HepG2 (cell line): ENCODE results near the gene APPBP2. TPM values are rescaled to one million over a fixed set of nuclear protein-coding genes. Genes with fewer than 3 reads are reported as not detected.
A peak's percentile ranks its signal among the peaks of the same experiment; 100 is the strongest.

Experiments
- CEBPB ChIP-seq: IDR thresholded peaks from 2 replicates; pipeline ENCODE4 v1.6.1; 2011; ENCODE audit warnings: low read depth, low read length, improper control_type of control experiment, borderline replicate concordance
- ELF1 ChIP-seq: sonication (generic); formaldehyde crosslinking; IDR thresholded peaks from 2 replicates; pipeline ENCODE4 v1.4.0; 2020; ENCODE audit warnings: missing genetic modification reagents
- RBM39 ChIP-seq: fragments of 200-400 bp; formaldehyde crosslinking; IDR thresholded peaks from one replicate; pipeline ENCODE4 v1.6.1; 2018; ENCODE audit warnings: antibody characterized with exemption, mild to moderate bottlenecking, low read depth, low read length; ENCODE audit not compliant: poor library complexity, severe bottlenecking
- SRF ChIP-seq: IDR thresholded peaks from 2 replicates; pipeline ENCODE4 v1.6.1; 2011; ENCODE audit warnings: mild to moderate bottlenecking, low read depth, low read length, moderate library complexity
- YY1 ChIP-seq: IDR thresholded peaks from 2 replicates; pipeline ENCODE4 v1.6.1; 2011; ENCODE audit warnings: low read length, low read depth, moderate library complexity, mild to moderate bottlenecking; ENCODE audit not compliant: insufficient read depth, insufficient replicate concordance
- ZBTB2 ChIP-seq: sonication (generic); formaldehyde crosslinking; IDR thresholded peaks from 2 replicates; pipeline ENCODE4 v1.8.0; 2022; ENCODE audit warnings: low read depth, missing genetic modification reagents
- ZNF256 ChIP-seq: sonication (generic); formaldehyde crosslinking; conservative IDR thresholded peaks from 2 replicates; pipeline ENCODE4 v1.4.0; 2020; ENCODE audit warnings: missing genetic modification reagents
- ZNF296 ChIP-seq: sonication (generic); formaldehyde crosslinking; conservative IDR thresholded peaks from 2 replicates; pipeline ENCODE4 v1.5.0; 2020; ENCODE audit warnings: mild to moderate bottlenecking, missing genetic modification reagents
- ZNF609 ChIP-seq: sonication (generic); formaldehyde crosslinking; IDR thresholded peaks from 2 replicates; pipeline ENCODE4 v1.4.0; 2020; ENCODE audit warnings: mild to moderate bottlenecking, missing genetic modification reagents, borderline replicate concordance
- ZNF737 ChIP-seq: sonication (generic); formaldehyde crosslinking; IDR thresholded peaks from 2 replicates; pipeline ENCODE4 v1.5.0; 2020; ENCODE audit warnings: missing genetic modification reagents, mild to moderate bottlenecking, borderline replicate concordance
- ZNF746 ChIP-seq: sonication (generic); formaldehyde crosslinking; IDR thresholded peaks from 2 replicates; pipeline ENCODE4 v1.8.0; 2022; ENCODE audit warnings: mild to moderate bottlenecking, missing genetic modification reagents
- ZNF761 ChIP-seq: sonication (generic); formaldehyde crosslinking; conservative IDR thresholded peaks from 2 replicates; pipeline ENCODE4 v1.4.0; 2020; ENCODE audit warnings: mild to moderate bottlenecking, missing genetic modification reagents
- ZNF839 ChIP-seq: sonication (generic); formaldehyde crosslinking; IDR thresholded peaks from 2 replicates; pipeline ENCODE4 v1.4.0; 2020; ENCODE audit warnings: missing genetic modification reagents, mild to moderate bottlenecking, borderline replicate concordance
- ZSCAN22 ChIP-seq: sonication (generic); formaldehyde crosslinking; IDR thresholded peaks from 2 replicates; pipeline ENCODE4 v1.4.0; 2020; ENCODE audit warnings: mild to moderate bottlenecking, missing genetic modification reagents
- polyA plus RNA-seq, 8 experiments: library from polyadenylated mRNA; depleted of rRNA in 3 of 8; stranded (reverse) in 7 of 8; unstranded in 1 of 8; fragments of >200 nt; fragmentation: Illumina TruSeq in 4 of 8; extraction: Trizol in 4 of 8; gene quantifications; 2 replicates each; pipeline versions ENCODE4 v1.2.1 to v1.2.3, GENCODE V29; 2011 to 2016; ENCODE audit warnings: low read depth in 4 of 8, missing spikeins in 1 of 8, mixed read lengths in 1 of 8; ENCODE audit not compliant: insufficient read depth in 1 of 8
- total RNA-seq, 5 experiments: library from RNA; depleted of rRNA; stranded (reverse); fragments of >200 nt; fragmentation: Illumina TruSeq; extraction: Trizol; gene quantifications; 2 replicates each; pipeline ENCODE4 v1.2.3, GENCODE V29; 2016; ENCODE audit warnings: low read depth in 1 of 5
- TF ChIP-seq, protein P1 (sequence below): sonication (generic); IDR thresholded peaks from 2 replicates; pipeline ENCODE4 v1.6.1; 2016; ENCODE audit warnings: low read depth, borderline replicate concordance
- TF ChIP-seq, protein P2 (sequence below): sonication (generic); formaldehyde crosslinking; IDR thresholded peaks from 2 replicates; pipeline ENCODE4 v1.4.0; 2020; ENCODE audit warnings: missing genetic modification reagents, borderline replicate concordance

APPBP2 gene
- total and polyA plus RNA-seq, 2 of the 13 experiments (the other 11 are each of a cell fraction or from before 2014, with no cell fraction given), result 17.5 to 45.8 TPM

DNA sequence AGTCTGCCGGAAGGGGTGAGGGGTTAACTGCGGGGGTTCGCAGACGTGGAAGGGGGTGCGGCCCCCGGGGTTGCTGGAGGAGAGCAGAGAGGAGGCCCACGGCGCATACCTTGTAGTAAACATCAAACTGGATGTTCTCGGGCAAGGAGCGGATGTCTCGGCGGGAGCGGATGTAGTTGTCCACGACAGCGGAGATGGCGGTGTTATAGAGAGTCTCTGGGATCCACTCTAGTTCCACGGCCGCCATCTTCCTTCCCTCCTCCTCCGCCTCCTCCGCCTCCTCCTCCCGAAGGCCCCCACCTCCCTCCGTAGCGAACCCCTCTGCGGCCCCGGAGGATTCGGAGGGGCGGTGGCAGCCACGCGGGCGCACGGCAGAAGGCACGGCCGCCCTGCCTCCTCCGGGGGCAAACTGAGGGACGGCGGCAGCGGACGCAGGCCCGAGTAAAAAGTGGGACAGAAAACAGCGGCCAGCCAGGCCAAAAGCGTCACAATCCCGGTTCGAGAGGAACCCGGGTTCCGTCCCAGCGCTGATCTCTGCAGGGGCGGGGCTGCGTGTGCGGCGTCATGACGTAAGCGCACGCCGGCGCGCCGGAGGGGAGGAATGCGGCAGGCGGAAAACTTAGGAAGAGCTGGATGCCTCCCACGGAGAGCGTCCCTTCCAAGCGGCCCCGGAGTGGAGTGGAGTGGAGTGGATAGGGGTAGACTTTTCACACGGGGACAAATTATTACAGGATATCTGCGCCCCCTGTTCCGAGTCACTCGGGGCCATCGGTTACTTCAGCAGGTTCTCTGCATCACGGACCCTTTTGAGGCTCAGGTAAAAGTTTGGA, at the start of gene APPBP2 (continued):
- TF ChIP-seq RBM39, result peak; percentile 95
- peak; percentile 85; the same call in 1 of the 2 replicates for TF ChIP-seq ZNF746
- TF ChIP-seq, protein P1, sequence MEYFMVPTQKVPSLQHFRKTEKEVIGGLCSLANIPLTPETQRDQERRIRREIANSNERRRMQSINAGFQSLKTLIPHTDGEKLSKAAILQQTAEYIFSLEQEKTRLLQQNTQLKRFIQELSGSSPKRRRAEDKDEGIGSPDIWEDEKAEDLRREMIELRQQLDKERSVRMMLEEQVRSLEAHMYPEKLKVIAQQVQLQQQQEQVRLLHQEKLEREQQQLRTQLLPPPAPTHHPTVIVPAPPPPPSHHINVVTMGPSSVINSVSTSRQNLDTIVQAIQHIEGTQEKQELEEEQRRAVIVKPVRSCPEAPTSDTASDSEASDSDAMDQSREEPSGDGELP, result no peak; the same call in 1 of the 2 replicates
- peak; percentile 69 for TF ChIP-seq CEBPB
- no peak; the same call in 1 of the 2 replicates for TF ChIP-seq ZNF256 (CRISPR knock-in tag)
- TF ChIP-seq ZSCAN22, result peak; percentile 32; the same call in 1 of the 2 replicates
- TF ChIP-seq ZNF296 (CRISPR knock-in tag), result peak; percentile 70; the same call in 1 of the 2 replicates
- peak; percentile 90 for TF ChIP-seq ELF1 (CRISPR knock-in tag)
- TF ChIP-seq ZNF761 (CRISPR knock-in tag), result peak; percentile 55; the same call in 1 of the 2 replicates
- 0 out of 2 replicates have a peak, but pooled peaks have one; percentile 18 for TF ChIP-seq ZNF839 (CRISPR knock-in tag)
- no peak for TF ChIP-seq ZNF737 (CRISPR knock-in tag)
- TF ChIP-seq, protein P2, sequence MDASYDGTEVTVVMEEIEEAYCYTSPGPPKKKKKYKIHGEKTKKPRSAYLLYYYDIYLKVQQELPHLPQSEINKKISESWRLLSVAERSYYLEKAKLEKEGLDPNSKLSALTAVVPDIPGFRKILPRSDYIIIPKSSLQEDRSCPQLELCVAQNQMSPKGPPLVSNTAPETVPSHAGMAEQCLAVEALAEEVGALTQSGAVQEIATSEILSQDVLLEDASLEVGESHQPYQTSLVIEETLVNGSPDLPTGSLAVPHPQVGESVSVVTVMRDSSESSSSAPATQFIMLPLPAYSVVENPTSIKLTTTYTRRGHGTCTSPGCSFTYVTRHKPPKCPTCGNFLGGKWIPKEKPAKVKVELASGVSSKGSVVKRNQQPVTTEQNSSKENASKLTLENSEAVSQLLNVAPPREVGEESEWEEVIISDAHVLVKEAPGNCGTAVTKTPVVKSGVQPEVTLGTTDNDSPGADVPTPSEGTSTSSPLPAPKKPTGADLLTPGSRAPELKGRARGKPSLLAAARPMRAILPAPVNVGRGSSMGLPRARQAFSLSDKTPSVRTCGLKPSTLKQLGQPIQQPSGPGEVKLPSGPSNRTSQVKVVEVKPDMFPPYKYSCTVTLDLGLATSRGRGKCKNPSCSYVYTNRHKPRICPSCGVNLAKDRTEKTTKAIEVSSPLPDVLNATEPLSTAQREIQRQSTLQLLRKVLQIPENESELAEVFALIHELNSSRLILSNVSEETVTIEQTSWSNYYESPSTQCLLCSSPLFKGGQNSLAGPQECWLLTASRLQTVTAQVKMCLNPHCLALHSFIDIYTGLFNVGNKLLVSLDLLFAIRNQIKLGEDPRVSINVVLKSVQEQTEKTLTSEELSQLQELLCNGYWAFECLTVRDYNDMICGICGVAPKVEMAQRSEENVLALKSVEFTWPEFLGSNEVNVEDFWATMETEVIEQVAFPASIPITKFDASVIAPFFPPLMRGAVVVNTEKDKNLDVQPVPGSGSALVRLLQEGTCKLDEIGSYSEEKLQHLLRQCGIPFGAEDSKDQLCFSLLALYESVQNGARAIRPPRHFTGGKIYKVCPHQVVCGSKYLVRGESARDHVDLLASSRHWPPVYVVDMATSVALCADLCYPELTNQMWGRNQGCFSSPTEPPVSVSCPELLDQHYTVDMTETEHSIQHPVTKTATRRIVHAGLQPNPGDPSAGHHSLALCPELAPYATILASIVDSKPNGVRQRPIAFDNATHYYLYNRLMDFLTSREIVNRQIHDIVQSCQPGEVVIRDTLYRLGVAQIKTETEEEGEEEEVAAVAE (CRISPR knock-in tag), result peak; percentile 42
- TF ChIP-seq YY1, result peak; percentile 93
- no peak for TF ChIP-seq SRF
- TF ChIP-seq ZBTB2 (CRISPR knock-in tag), result no peak
- peak; percentile 66; the same call in 1 of the 2 replicates for TF ChIP-seq ZNF609 (CRISPR knock-in tag)
